GM21515 (cell line): ENCODE data around the gene ITLN1.

Experiments
- ATAC-seq: cut with Tn5 transposase; IDR thresholded peaks from one replicate; pipeline ENCODE4 v1.9.1; 2021; ENCODE audit not compliant: unreplicated experiment

The ITLN1 gene

DNA sequence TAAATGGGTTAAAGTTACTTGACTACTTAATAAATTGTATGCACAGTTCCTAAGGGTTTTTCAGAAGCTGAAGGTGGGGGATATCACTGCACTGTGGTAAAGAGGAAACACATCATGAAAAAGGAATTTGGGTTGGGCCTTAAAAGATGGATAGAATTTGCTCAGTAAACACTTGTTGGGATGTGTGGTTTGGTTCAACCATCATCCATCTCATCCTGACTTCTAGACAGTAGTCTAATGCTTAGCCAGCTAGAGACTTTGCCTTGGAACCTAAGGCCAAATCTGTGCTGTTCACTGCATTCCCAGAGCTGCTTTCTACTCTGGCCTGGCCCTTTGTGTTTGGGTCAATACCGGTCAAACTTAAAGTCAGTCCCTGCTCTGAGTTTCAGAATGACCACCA is 58.4 kb downstream of the ITLN1 start:
- ATAC-seq: no peak
